WTC11 (cell line): ENCODE results near the gene KLK11. TPM values are rescaled to one million over a fixed set of nuclear protein-coding genes. Genes with fewer than 3 reads are reported as not detected.

Experiments used
- ATF1 ChIP-seq: sonication (generic); formaldehyde crosslinking; IDR thresholded peaks from 2 replicates; pipeline ENCODE4 v1.8.1; 2023; ENCODE audit warnings: mild to moderate bottlenecking, moderate library complexity, missing genetic modification reagents
- E2F4 ChIP-seq: sonication (generic); formaldehyde crosslinking; IDR thresholded peaks from 2 replicates; pipeline ENCODE4 v1.8.1; 2022; ENCODE audit warnings: low read depth, mild to moderate bottlenecking, moderate library complexity, missing genetic modification reagents, borderline replicate concordance
- ERG ChIP-seq: fragments of 250-450 bp; sonication (Bioruptor Pico); IDR thresholded peaks from 2 replicates; pipeline ENCODE4 v1.8.0; 2021; ENCODE audit warnings: mild to moderate bottlenecking
- ESRRA ChIP-seq: sonication (generic); formaldehyde crosslinking; IDR thresholded peaks from 2 replicates; pipeline ENCODE4 v1.8.1; 2022; ENCODE audit warnings: mild to moderate bottlenecking, missing genetic modification reagents, borderline replicate concordance
- FOXJ3 ChIP-seq: sonication (generic); formaldehyde crosslinking; IDR thresholded peaks from 2 replicates; pipeline ENCODE4 v1.9.0; 2021; ENCODE audit warnings: missing genetic modification reagents, mild to moderate bottlenecking, borderline replicate concordance
- FOXK1 ChIP-seq: sonication (generic); formaldehyde crosslinking; IDR thresholded peaks from 2 replicates; pipeline ENCODE4 v1.8.0; 2022; ENCODE audit warnings: mild to moderate bottlenecking, moderate library complexity, missing genetic modification reagents
- HMGA2 ChIP-seq: fragments of 250-450 bp; sonication (Bioruptor Pico); IDR thresholded peaks from 2 replicates; pipeline ENCODE4 v1.4.0; 2021; ENCODE audit warnings: mild to moderate bottlenecking, moderate library complexity
- HMGXB4 ChIP-seq: sonication (generic); formaldehyde crosslinking; IDR thresholded peaks from 2 replicates; pipeline ENCODE4 v1.8.1; 2023; ENCODE audit warnings: mild to moderate bottlenecking, moderate library complexity, missing genetic modification reagents
- IRF2 ChIP-seq: sonication (generic); formaldehyde crosslinking; IDR thresholded peaks from 2 replicates; pipeline ENCODE4 v1.8.0; 2022; ENCODE audit warnings: low read depth, missing genetic modification reagents, borderline replicate concordance
- JUN ChIP-seq: sonication (generic); formaldehyde crosslinking; IDR thresholded peaks from 2 replicates; pipeline ENCODE4 v1.8.0; 2023; ENCODE audit warnings: mild to moderate bottlenecking, missing genetic modification reagents
- MAX ChIP-seq: sonication (generic); formaldehyde crosslinking; IDR thresholded peaks from 2 replicates; pipeline ENCODE4 v1.8.0; 2022; ENCODE audit warnings: mild to moderate bottlenecking, missing genetic modification reagents
- MYBL2 ChIP-seq: sonication (generic); formaldehyde crosslinking; IDR thresholded peaks from 2 replicates; pipeline ENCODE4 v1.8.1; 2023; ENCODE audit warnings: mild to moderate bottlenecking, moderate library complexity, missing genetic modification reagents
- NFATC4 ChIP-seq: fragments of 250-450 bp; sonication (Bioruptor Pico); IDR thresholded peaks from 2 replicates; pipeline ENCODE4 v1.9.0; 2021; ENCODE audit warnings: mild to moderate bottlenecking
- PRRX2 ChIP-seq: fragments of 250-450 bp; sonication (Bioruptor Pico); IDR thresholded peaks from 2 replicates; pipeline ENCODE4 v1.8.0; 2021; ENCODE audit warnings: mild to moderate bottlenecking
- STAT6 ChIP-seq: sonication (generic); formaldehyde crosslinking; conservative IDR thresholded peaks from 2 replicates; pipeline ENCODE4 v1.8.1; 2023; ENCODE audit warnings: mild to moderate bottlenecking, low read depth, missing genetic modification reagents, moderate library complexity
- TEAD1 ChIP-seq: sonication (generic); formaldehyde crosslinking; IDR thresholded peaks from 2 replicates; pipeline ENCODE4 v1.8.0; 2022; ENCODE audit warnings: mild to moderate bottlenecking, missing genetic modification reagents
- USF1 ChIP-seq: sonication (generic); formaldehyde crosslinking; IDR thresholded peaks from 2 replicates; pipeline ENCODE4 v1.8.0; 2022; ENCODE audit warnings: mild to moderate bottlenecking, missing genetic modification reagents
- ZMAT4 ChIP-seq: fragments of 250-450 bp; sonication (Bioruptor Pico); IDR thresholded peaks from 2 replicates; pipeline ENCODE4 v1.9.0; 2021; ENCODE audit warnings: mild to moderate bottlenecking
- ZNF121 ChIP-seq: sonication (generic); formaldehyde crosslinking; IDR thresholded peaks from 2 replicates; pipeline ENCODE4 v1.8.0; 2023; ENCODE audit warnings: missing genetic modification reagents
- ZNF232 ChIP-seq: sonication (generic); formaldehyde crosslinking; IDR thresholded peaks from 2 replicates; pipeline ENCODE4 v1.8.0; 2022; ENCODE audit warnings: mild to moderate bottlenecking, missing genetic modification reagents
- ZNF263 ChIP-seq: sonication (generic); formaldehyde crosslinking; IDR thresholded peaks from 2 replicates; pipeline ENCODE4 v1.8.1; 2022; ENCODE audit warnings: low read depth, mild to moderate bottlenecking, moderate library complexity, missing genetic modification reagents
- ZNF317 ChIP-seq: sonication (generic); formaldehyde crosslinking; IDR thresholded peaks from 2 replicates; pipeline ENCODE4 v1.8.1; 2023; ENCODE audit warnings: low read depth, mild to moderate bottlenecking, moderate library complexity, missing genetic modification reagents, borderline replicate concordance
- ZNF416 ChIP-seq: fragments of 250-450 bp; sonication (Bioruptor Pico); IDR thresholded peaks from 2 replicates; pipeline ENCODE4 v1.9.0; 2021; ENCODE audit warnings: mild to moderate bottlenecking, inconsistent platforms
- ZNF423 ChIP-seq: fragments of 250-450 bp; sonication (Bioruptor Pico); IDR thresholded peaks from 2 replicates; pipeline ENCODE4 v2.1.2; 2022; ENCODE audit warnings: mild to moderate bottlenecking, moderate library complexity
- ZNF512 ChIP-seq: sonication (generic); formaldehyde crosslinking; IDR thresholded peaks from 2 replicates; pipeline ENCODE4 v1.8.1; 2022; ENCODE audit warnings: missing genetic modification reagents, borderline replicate concordance
- total RNA-seq: library from RNA; stranded (reverse); gene quantifications from 3 replicates; pipeline ENCODE4 v1.2.3, GENCODE V29; 2021

The KLK11 gene
- total RNA-seq, 1 experiment from 2014 or later = 0.55 TPM

GRCh38 chr19:51016798-51017683, 9.4 kb downstream of the KLK11 start (continued):
- TF ChIP-seq ERG (CRISPR knock-in tag) (no peak), ZNF423 (0 out of 2 replicates have a peak, but pooled peaks have one; percentile 31), JUN (CRISPR knock-in tag) (no peak), HMGXB4 (CRISPR knock-in tag) (peak; percentile 89), STAT6 (CRISPR knock-in tag) (no peak), E2F4 (CRISPR knock-in tag) (0 out of 2 replicates have a peak, but pooled peaks have one; percentile 25), FOXK1 (CRISPR knock-in tag) (0 out of 2 replicates have a peak, but pooled peaks have one; percentile 29), ESRRA (no peak), IRF2 (CRISPR knock-in tag) (no peak), ZMAT4 (no peak), MAX (CRISPR knock-in tag) (peak; percentile 89), HMGA2 (CRISPR knock-in tag) (no peak), PRRX2 (CRISPR knock-in tag) (no peak), ZNF416 (CRISPR knock-in tag) (no peak), NFATC4 (CRISPR knock-in tag) (no peak), USF1 (CRISPR knock-in tag) (peak; percentile 42; the same call in 1 of the 2 replicates), MYBL2 (CRISPR knock-in tag) (0 out of 2 replicates have a peak, but pooled peaks have one; percentile 43), ZNF263 (CRISPR knock-in tag) (no peak), ATF1 (no peak), ZNF232 (CRISPR knock-in tag) (0 out of 2 replicates have a peak, but pooled peaks have one; percentile 52), TEAD1 (CRISPR knock-in tag) (no peak), ZNF512 (CRISPR knock-in tag) (0 out of 2 replicates have a peak, but pooled peaks have one; percentile 38), ZNF121 (0 out of 2 replicates have a peak, but pooled peaks have one; percentile 21), ZNF317 (CRISPR knock-in tag) (no peak), FOXJ3 (CRISPR knock-in tag) (no peak)
